NCI-H526 (cell line): Measurements from ENCODE around the gene FAM117B.
"Not testable (repeated sequence)": the region's sequence is repeated elsewhere in the genome, so short reads cannot be mapped to it uniquely, and the experiment has no call there.

Experiments used
- DNase-seq, 2 experiments: peaks; one replicate each; lab custom pipeline; 2025; lab: John Stamatoyannopoulos, UW

FAM117B gene

DNA sequence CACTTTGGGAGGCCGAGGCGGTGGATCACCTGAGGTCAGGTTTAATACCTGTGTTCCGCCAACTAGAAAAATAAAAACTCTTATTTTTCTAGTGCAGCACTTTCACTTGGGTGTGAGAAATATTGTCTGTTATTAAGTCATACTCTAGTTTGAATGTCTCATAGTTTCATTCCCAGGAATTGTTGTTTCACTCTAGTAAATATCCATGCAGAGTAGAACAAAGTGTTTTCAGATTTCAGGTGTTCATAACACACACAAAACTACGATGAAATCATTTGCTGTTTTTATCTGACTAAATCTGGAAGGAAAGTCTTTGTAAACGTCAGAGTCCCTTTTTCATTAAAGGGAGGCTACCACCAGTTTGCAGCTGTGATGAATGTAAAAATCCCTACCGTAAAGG lies 4.0 kb downstream of the FAM117B start:
- no peak for DNase-seq

DNA sequence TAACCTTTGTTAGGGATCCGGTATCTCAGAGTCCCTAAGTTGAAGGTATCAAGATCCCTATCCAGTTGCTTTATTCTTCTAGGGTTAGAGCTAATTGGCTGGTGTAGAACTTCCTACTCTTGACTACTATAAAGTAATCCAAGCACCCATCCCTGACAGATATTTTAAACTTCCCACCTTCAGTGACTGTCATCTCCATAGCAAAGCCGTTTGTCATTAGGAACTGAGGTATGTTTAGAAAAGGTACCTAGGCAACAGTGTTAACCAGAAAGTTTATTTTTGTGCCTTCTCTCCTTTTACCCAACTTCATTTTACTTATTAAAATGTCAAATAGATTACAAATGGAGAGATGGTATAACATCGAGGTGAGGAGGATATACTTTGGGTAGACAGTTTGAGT lies 4.5 kb downstream of the FAM117B start:
- DNase-seq, result no peak

DNA sequence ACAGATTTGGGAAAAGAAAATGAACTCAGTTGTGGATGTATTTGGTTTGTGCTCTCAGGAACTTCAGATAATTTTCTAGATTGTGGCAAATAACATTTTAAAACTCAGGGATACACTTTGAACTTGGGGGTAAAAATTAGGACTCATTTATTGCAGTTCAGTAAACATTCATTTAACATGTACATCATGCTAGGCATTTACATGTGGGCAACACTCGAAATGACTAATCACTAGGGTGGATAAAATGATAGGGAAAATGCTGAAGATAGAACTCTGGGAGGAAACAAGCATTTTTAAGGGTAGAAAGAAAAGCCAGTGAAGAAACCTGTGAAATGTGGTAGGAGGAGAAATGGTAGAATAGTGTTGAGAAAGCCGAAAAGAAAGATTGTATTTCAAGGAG lies 7.8 kb downstream of the FAM117B start:
- DNase-seq, result no peak

DNA sequence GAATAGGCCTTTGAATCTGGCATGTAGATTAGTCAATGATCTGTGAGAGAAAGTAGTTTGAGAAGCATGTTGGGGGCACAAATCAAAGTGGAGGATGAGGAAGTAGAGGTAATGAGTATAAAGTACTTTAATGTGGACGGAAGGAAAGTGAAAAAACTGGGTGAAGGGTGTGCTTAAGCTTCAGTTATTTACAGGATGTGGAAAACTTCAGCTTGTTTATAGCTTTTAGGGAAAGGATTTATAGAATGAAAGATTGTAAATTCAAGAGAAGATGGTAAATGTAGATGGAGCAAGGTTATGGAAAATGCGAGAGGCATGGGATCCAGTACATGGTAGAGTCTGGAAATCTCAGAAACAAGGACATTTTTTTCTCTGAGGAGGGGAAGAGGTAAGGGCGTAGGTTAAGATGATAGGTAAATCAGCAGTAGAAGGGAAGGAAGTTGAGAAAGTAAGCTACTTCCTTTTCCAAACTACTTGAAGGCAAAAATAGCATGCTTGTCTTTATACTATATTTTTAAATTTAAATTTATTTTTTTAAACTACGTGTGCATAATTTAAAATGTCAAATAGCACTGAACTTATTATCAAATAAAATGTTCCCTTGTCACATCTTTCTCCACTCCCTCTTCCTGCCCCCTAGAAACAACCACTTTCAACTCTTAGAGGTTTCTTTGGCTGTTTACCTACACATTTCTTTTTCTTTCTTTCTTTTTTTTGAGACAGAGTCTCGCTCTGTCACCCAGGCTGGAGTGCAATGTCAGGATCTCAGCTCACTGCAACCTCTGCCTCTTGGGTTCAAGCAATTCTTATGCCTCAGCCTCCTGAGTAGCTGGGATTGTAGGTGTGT lies 8.5 kb downstream of the FAM117B start:
- no peak for DNase-seq

DNA sequence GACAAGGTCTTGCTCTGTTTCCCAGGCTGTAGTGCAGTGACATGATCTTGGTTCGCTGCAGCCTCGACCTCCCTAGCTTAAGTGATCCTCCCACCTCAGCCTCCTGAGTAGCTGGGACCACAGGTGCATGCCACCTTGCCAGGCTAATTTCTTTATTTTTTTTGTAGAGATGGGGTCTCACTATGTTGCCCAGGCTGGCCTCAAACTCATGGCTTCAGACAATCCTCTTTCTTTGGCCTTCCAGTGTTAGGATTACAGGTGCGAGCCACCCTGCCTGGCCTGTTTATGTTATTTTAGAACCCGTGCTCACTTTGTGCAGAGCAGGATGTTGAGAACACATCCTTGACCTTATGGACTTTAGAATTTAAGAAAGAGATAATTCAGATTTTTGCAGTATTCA lies 17.4 kb downstream of the FAM117B start:
- no peak for DNase-seq

DNA sequence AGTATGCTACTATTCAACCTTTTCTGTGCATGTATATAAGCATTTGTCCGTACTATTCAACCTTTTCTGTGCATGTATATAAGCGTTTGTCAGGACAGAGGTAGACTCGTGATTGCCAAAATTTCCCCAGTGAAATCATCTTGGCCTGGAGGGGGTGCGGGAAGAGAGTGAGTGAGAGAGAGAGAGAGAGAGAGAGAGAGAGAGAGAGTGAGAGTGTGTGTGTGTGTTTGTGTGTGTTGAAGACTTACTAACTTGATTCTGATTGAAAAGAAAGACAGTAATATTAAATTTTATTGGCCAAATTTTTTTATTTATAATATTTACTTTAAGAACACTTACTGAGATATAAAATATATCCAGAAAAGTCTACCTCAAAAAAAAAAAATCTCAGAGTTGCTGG lies 19.1 kb downstream of the FAM117B start:
- no peak for DNase-seq

DNA sequence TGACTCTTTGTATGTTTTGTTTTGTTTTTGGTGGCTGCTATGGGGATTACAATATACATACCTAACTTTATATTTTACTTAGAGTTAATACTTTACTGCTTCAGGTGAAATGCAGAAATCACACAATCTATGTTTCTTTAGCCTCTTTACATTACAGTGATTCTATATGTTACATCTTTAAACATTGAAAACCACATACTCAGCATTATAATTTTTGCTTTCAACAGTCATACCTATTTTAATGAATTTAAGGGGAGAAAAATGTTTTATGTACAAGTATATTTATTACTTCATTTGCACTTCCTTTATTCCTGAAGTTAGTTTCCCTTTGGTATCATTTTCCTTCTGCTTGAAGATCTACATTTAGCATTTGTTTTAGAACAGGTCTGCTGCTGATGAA lies 23.1 kb downstream of the FAM117B start:
- no peak for DNase-seq

DNA sequence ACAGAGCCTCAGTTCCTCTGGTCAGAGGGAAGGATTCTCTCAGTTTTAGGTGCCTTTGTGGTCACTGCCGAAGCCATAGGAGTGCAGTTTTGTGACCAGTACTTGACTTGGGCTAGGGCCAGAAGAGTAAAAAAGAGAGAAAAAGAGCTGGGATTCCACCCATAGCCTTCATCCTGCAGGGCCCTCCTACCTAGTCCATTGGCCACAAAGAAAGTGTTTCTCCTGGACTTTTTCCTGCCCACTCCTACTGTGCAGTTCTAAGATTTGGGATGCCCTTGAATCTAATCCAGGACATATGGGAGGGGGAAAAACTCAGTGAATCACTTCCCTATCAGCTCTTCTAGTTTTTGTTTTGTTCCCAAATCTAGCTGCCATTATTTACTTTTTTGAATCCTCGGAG lies 26.0 kb downstream of the FAM117B start:
- no peak for DNase-seq

DNA sequence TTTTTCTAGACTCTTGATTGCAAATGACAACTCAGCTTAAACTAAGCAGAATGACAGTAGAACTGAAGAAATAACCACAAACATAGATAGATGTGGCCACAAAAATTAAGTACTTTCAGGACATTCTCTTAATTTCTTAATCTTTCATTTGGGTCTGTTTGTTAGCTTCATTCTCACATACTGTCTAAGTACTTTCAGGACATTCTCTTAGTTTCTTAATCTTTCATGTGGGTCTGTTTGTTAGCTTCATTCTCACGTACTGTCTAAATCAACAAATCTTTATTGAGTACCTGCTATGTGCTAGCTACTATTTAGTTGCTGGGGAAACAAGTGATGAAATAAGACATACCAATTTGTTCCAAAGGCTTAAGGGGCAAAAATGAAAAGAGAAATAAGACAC lies 35.1 kb downstream of the FAM117B start:
- no peak for DNase-seq

DNA sequence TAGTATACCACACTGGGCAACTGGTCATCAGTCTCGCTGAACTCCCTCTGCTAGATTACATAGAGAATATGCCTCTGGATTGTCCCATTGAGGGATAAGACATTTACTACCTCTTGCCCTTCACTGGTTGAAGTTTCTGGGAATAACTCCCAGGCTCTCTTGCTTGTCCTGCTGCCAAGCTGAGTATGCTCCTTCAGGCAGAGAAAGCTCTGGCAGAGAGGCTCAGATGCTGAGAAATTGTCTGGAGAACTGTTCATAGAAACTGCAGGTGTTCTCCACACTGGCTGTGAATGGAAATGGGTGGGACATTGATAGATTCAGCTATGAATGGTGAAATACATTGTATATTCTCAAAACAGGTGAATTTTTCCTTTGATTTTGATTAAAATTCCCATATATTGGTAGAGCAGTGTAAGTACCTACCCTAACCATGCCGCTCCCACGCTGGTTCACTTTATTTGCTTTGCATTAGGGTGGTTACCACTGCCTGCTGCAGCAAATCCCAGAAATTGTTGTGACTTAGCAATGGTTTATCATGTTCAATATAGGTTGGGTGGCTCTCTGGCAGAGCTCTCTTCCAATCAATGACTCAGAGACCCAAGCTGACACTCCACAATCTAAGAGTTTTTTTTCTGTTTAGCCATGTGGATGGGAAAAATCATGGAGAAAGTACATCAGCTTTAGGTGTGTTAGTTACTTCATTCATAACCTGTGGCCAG lies 36.7 kb downstream of the FAM117B start:
- no peak for DNase-seq

DNA sequence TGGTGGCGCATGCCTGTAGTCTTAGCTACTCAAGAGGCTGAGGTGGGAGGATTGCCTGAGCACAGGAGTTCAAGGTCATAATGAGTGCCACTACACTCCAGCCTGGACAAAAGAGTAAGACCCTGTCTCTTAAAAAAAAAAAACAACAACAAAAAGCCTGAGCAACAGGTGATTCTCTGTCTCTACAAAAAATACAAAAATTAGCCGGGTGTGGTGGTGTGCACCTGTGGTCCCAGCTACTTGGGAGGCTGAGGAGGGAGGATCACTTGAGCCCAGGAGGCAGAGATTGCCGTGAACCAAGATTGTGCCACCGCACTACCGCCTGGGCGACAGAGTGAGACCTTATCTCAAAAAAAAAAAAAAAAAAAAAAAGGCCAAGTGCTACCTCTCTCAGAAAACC lies 40.3 kb downstream of the FAM117B start:
- not testable (repeated sequence) for DNase-seq

DNA sequence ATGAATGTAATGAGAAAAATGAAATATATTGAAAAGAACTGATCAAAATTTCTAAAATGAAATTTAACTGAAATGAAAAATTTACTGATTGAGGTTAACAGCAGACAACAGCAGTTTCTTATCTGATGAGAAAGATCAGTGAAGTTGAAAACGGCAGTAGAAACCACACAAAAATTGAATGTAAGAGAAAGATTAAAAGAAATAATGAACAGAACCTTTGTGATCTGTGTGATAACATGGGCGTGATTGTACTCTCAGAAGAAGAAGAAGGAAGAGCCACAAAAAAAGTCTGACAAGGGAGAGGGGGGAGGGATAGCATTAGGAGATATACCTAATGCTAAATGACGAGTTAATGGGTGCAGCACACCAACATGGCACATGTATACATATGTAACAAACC lies 45.2 kb downstream of the FAM117B start:
- DNase-seq, result no peak

DNA sequence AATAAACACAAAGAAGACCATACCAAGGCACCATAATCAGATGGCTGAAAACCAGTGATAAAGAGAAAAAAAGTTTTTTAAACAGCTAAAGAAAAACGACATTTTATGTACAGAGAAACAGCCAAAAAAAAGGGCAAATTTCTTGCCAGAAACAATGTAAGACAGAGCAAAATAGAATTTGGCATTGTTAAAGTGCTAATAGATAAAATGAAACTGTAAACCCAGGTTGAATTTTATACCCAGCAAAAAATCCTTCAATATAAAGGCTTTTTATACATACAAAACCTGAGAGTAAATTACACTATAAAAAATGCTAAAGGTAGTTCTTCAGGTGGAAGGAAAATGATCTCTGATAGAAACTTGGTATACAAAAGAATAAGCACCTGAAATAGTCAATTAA lies 45.7 kb downstream of the FAM117B start:
- no peak for DNase-seq

DNA sequence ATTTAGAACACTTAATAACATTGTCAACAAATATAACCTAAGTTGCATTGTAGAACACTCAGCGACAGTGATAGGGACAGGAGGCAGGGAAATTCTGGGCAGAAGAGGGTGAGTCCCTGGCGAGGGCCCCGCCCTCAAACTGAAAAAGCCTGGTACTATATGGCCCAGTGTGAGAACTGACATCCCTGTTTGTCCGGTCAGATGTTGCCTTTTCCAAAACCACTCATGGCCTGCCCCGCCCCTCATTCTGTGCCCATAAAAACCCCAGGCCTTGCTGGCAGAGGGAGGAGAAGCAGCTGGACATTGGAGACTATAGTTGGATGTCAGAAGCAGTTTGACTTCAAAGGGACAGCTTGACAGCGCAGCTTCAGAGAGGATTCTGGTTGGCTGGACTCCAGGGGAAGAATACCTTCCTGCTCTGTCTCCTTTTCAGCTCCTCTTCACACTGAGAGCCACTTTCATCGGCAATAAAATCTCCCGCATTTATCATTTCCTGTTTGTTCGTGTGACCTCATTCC lies 47.0 kb downstream of the FAM117B start:
- DNase-seq, result no peak

DNA sequence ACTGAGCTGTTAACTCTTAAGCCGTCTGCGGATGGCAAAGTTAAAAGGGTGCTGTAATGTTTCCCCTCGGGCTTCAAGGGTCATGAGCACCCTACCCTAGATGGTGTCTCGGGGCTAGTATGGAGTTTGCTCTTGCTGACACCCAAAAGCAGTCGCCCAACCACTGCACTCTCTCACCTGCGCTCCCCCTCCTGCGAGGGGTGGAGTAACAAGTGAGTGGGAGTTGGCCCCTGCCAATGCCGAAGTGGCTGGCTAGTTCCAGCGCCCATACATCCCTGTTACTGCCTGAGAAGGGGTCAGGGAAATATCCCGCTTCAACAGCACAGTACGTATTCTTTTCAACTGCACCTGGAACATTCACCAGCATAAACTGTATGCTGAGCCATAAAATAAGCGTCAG lies 47.5 kb downstream of the FAM117B start:
- no peak for DNase-seq

DNA sequence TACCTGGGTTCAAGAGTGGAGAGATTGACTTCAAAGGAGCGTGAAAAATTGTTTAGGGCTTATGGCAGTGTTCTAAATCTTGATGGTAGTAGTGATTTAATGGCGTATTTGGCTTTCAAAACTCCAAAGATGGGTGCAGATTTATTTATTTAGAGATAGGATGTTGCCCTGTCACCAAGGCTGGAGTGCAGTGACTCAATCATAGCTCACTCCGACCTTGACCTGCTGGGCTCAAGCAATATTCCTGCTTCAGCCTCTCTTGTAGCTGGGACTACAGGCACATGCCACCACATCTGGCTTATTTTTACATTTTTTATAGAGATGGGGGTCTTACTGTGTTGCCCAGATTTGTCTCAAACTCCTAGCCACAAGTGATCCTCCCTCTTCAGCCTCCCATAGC lies 52.5 kb downstream of the FAM117B start:
- DNase-seq, result no peak

DNA sequence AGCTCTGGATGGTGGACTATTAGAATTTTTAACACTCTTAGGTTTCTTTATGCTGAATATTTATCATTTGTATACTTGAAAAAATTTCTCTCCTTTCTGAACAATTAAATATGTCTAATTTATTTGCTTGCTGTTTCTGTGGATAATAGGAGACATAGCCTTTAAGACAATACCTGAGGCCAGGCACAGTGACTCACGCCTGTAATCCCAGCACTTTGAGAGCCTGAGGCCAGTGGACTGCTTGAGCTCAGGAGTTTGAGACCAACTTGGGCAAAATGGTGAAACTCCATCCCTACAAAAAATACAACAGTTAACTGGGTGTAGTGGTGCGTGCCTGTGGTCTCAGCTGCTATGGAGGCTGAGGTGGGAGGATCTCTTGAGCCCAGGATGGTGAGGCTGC lies 54.7 kb downstream of the FAM117B start:
- no peak for DNase-seq

DNA sequence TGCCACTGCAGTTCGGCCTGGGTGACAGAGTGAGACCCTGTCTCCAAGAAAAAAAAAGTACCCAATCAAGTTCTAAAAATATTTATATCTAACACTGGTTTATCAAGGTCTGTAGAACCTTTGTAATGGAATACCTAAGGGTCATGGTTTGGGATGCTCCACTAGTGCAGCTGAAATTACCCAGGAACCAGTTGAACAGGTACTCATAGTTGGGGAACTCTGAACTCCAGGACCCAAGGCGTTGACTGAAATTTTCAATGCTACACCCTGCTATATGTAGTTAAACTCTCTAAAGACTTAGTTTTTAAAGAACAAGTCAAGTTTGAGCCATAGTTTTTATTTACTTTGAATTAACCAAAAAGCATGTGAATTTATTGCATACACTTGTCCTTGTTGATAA lies 55.1 kb downstream of the FAM117B start:
- DNase-seq, result no peak

DNA sequence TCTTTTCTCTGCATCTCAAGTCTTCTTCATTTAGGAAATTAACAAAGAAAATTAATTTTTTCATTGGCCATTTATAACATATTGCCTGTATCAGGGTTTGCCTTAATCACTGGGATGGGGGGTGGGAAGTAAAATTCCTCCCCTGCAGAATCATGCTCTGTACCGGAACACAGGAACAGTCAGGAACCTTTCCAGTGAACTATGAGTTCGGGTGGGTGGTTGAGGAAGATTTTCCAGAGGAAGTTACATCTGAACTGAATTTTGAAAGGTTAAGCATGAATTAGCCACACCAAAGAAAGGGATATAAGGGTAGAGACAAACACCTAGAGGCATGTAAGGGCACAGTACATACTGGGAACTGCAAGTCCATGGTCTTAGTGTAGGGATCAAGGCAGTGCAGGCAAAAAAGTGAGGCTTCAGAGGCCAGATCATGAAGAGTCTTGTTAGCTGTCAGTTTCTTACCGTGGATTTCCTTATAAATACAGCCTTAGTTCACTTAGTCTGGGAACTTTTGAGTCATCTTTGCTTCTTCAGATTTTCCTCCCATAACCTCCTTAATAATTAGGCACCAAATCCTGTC lies 55.6 kb downstream of the FAM117B start:
- no peak for DNase-seq

DNA sequence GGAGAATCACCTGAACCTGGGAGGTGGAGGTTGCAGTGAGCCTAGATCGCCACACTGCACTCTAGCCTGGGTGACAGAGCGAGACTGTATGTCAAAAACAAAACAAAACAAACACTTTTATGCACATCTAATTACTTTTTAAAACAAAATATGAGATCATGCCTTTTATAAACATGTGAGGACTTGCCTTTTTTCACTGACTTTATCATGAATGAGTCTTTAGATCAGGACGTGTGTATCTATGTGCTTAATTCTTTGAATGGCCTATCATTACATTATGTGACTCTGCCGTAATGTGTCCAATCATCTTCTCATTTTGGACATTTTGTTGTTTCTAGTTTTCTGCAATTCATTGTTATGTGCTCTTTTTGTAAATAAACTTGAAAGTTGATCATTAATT lies 58.7 kb downstream of the FAM117B start:
- no peak for DNase-seq

DNA sequence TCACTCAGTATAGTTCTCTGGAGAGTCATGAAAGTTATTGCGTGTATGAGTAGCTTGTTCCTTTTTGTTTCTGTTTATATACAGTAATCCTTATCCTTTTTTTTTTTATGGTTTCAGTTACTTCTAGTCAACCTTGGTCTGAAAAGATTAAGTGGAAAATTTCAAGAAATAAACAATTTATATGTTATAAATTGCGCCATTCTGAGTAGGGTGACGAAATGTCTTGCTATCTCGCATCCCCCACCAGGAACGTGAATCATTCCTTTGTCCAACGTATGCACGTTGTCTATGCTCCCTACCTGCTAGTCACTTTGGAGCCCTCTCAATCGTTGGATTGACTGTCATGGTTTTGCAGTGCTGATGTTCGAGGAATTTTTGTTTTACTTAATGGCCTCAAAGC lies 60.4 kb downstream of the FAM117B start:
- no peak for DNase-seq

DNA sequence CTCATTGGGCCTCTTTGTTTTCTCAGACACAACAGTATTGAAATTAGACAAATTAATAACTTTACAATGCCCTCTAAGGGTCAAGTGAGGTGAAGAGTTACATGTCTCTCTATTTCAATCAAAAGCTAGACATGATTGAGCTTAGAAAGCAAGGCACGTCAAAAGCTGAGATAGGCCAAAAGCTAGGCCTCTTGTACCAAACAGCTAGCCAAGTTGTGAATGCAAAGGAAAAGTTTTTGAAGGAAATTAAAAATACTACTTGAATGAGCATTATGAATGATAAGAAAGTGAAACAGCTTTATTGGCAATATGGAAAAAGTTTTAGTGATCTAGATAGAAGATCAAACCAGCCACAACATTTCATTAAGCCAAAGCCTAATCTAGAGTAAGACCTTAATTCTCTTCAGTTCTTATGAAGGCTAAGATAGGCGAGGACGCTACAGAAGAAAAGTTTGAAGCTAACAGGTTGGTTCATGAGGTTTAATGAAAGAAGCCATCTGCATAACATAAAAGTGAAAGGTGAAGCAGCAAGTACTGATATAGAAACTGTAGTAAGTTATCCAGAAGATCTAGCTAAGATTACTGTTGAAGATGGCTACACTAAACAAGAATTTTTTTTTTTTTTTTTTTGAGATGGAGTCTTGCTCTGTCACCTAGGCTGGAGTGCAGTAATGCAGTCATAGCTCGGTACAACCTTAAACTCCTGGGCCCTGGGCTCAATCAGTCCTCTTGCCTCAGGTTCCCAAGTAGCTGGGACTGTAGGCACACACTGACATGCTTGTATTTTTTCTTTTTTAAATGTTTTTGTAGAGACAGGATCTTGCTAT lies 65.5 kb downstream of the FAM117B start:
- no peak for DNase-seq
